GM19397 (cell line): ENCODE results near the gene ZNF519.
"Not testable (repeated sequence)": the region's sequence is repeated elsewhere in the genome, so short reads cannot be mapped to it uniquely, and the experiment has no call there.

ENCODE experiments used
- ATAC-seq: cut with Tn5 transposase; IDR thresholded peaks from one replicate; pipeline ENCODE4 v1.9.1; 2021; ENCODE audit warnings: mild to moderate bottlenecking, moderate library complexity; ENCODE audit not compliant: unreplicated experiment

The ZNF519 gene

DNA sequence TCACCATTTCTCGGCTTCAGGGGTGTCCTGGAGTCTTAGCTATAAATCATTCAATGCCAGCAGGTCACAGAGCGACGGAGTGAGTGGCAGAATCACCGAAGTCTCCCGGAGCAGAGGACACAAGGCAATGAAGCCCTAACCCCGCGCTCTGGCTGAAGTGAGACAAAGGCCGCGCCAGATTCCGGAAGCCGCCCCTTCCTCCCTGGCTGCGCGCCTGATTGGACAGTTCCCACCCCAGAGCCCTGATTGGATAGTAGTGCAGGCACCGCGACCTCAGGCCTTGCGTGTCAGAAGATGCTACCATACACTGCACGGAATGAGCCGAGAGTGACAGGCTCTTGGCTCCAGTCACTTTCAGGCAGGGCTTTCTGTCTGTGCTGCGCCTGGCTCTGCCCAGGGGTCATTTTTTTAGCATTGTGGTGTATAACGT is at the start of gene ZNF519:
TSS of gene ZNF519 (minus strand) at position 165 of the 430 bp plus-strand sequence. CDS start at position 7, 158 bp downstream.
- peak; percentile 100 for ATAC-seq

GRCh38 chr18:14179306-14179705 is 47.1 kb upstream of the ZNF519 start:
- ATAC-seq = peak; percentile 15

DNA sequence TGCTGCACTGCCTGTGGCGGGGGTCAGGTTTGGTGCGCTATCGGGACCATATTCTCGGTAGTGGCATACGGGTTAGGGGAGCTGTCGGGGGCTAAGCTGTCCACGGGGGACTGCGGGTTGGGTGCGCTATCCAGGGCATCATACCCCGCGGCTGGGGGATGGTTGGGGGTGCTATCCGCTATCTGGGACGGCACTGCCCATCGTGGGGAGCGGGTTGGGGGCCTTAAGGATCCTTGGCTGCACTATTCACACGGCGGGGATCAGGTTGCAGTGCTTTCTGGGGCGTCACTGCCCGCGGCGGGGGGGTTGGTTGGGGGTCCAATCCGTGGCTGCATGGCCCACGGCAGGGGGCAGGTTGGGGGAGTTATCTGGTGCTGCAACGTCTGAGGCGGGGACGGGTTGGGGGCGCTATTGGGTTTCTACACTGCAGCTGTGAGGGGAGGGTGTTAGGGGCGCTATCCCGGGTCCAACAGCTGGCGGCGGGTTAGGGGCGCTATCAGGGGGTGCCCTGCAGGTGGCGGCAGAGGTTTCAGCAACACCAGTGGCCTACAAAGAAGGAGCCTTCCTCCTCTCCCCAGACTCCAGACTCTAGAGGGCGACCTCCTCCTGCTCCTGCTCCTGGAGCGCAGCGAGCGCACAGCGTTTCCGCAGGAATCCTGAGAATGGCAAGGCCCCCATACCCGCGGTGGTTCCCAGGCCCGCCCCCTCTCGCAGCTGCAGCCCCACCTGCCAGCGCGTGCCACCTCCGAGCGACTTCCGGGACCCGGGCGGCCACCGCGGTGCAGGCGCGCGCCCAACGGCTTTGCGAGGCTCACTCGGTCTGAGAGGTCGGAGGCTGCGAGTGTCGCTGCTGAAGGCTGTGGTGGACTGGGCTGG is 46.3 kb upstream of the ZNF519 start:
- peak; percentile 94 for ATAC-seq

DNA sequence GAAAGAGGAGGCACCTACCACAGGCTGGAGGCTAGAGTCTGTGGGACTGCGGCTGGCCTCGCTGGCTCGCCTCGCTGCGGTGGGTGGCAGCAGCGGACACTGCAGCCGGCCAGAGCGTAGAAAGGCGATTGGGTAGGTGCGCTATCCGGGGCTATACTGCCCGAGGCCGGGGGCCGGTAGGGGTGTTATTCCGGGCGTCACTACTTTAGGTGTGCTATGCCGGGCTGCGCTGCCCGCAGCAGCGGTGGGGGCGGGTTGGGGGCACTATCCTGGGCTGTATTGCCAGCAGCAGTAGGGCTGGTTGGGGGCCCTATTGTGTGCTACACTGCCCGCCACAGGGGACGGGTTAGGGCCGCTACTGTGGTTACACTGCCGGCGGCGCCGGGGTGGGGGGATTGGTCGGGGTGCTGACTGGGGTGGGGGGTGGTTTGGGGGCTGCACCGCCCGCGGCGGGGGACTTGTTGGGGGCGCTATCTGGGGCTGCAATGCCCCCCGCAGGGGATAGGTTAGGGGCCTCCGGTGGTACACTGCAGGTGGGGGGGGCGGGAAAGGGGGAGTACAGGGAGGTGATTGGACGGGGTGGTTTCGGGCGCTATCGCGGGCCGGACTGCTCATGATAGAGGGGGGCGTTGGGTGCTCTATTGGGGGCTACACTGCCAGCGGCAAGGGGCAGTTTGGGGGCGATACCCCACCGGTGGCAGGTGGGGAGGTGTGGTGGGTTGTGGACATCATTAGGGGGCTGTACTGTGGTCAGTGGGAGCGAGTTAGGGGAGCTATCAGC is 45.5 kb upstream of the ZNF519 start:
- ATAC-seq = not testable (repeated sequence)

- not testable (repeated sequence) for ATAC-seq
Observed at GRCh38 chr18:14175404-14175803, 43.2 kb upstream of the ZNF519 start.

DNA sequence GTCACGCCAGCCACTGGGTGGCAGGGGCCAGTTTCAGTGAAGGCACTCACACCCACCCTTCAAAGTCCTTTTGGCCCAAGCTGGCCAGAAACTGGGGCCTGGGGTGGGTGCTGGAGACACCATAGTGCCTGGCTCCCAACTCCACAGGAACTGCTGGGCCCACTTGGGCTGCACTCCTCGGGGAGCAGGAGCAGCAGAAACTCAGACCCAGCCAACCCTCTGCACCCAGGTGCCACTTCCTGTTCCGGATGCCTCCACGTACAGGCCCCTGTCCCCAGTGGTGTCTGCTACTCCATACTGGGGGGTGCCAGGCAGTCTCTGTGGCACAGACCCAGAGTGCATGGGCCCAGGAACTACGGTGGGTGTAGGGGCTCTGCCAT is 42.5 kb upstream of the ZNF519 start:
- ATAC-seq = no peak

DNA sequence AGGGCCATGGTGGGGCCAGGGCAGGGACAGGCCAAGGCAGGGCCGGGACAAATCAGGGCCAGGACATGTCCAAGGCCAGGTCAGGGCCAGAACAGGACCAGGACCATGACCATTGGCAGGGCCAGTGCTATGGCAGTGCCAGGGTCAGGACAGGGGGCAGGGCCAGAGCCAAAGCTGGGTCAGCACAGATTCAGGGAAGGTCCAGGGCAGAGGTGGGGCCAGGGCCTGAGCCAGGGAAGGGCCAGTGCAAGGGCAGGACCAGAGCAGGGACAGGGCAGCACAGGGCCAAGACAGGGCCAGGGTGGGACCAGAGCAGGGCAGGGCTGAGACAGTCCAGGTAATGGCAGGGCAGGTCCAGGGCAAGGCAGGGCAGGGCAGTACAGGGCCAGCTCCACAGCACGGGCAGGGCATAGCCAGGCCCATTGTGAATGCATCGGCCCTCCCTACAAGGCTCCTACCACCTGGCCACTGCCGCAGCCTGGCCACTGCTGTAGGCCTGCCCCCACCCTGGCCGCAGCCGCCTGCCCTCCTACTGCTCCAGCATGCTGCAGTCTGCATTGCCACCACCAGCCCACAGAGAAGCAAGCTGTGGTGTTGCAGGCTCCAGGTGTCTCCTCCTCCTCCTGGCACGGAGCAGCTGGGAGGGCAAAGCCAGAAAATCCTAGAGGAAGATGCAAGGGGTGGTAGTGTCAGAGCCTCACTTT is 41.9 kb upstream of the ZNF519 start:
- not testable (repeated sequence) for ATAC-seq

- ATAC-seq = not testable (repeated sequence)
Observed at GRCh38 chr18:14173116-14173951, 41.1 kb upstream of the ZNF519 start.

- not testable (repeated sequence) for ATAC-seq
Observed at GRCh38 chr18:14172142-14173115, 40.2 kb upstream of the ZNF519 start.

DNA sequence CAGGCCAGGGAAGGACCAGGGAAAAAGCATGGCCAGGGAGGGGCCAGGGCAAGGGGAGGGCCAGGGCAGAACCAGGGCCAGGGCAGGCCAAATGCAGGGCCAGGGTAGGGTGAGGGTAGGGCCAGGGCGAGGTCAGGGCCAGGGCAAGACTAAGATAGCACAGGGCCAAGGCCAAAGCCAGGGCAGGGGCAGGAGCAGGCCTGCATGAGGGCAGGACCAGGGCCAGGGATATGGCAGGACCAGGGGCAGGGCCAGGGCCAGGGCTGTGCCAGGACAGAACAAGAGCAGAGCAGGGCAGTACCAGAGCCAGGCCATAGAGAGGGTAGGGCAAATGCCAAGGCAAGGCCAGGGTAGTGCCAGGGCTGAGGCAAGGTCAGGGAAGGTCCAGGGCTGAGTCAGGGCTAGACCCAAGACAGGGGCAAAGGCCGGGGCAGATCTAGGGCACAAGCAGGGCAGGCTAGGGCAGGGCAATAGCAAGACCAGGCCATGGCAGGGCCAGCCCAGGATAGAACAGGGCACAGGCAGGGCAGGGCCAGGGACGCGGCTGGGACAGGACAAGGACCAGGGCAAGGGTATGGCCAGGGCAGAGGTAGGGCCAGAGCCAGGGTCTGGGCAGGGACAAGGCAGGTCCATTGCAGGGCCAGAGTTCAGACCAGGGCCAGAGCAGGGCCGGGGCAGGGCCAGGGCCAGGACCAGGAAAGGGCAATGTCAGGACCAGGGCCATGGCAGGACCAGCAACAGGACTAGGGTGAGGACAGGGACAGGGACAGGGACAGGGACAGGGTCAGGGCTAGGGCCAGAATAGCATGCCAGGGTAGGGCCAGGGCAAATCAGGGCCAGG is 39.3 kb upstream of the ZNF519 start:
- not testable (repeated sequence) for ATAC-seq

- ATAC-seq = not testable (repeated sequence)
Observed at GRCh38 chr18:14170367-14171036, 38.3 kb upstream of the ZNF519 start.

- not testable (repeated sequence) for ATAC-seq
Observed at GRCh38 chr18:14162915-14163314, 30.7 kb upstream of the ZNF519 start.

DNA sequence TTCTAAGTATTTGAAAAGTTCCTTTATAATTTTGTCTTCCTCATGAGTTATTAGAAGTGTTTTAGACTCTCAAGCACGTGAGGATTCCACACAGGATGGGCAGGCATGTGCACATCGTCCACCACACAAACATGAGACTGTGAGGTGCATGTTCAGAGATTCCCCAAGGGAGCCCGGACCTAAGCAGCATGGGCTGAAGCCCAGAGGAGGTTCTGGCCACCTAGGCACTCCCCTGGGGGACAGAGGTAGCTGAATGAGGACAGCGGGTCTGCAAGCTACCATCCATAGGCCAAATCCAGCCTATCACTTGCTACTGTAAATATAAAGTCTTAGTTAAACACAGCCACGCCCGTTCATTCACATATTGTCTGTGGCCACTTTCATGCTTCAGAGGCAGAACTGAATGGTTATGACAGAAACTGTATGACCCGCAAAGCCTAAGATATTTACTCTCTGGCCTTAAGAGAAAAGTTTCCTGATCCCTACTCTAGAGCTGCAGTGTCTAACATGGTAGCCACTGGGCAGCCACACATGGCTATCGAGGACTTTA is 19.4 kb upstream of the ZNF519 start:
- not testable (repeated sequence) for ATAC-seq

- ATAC-seq = not testable (repeated sequence)
Observed at GRCh38 chr18:14150766-14151165, 18.5 kb upstream of the ZNF519 start.

GRCh38 chr18:14149916-14150420 is 17.7 kb upstream of the ZNF519 start:
- not testable (repeated sequence) for ATAC-seq

GRCh38 chr18:14149121-14149850 is 17.1 kb upstream of the ZNF519 start:
- ATAC-seq = not testable (repeated sequence)
